Activated CD4-positive, alpha-beta T cell treated with anti-CD3 and anti-CD28 coated beads, Interleukin-2, Interleukin-4, amounts not matched to agents 100 ng/mL and 50 ng/mL, durations not matched to agents 16 hours and 8 hours (primary cell): Measurements from ENCODE around the gene METRN.

Source experiments
- DNase-seq: peaks from one replicate; pipeline ENCODE4 v3.0.0-alpha.2; 2020; ENCODE audit warnings: low spot score

Gene METRN

GRCh38 chr16:677316-678190 lies 37.4 kb upstream of the METRN start:
- DNase-seq = no peak

DNA sequence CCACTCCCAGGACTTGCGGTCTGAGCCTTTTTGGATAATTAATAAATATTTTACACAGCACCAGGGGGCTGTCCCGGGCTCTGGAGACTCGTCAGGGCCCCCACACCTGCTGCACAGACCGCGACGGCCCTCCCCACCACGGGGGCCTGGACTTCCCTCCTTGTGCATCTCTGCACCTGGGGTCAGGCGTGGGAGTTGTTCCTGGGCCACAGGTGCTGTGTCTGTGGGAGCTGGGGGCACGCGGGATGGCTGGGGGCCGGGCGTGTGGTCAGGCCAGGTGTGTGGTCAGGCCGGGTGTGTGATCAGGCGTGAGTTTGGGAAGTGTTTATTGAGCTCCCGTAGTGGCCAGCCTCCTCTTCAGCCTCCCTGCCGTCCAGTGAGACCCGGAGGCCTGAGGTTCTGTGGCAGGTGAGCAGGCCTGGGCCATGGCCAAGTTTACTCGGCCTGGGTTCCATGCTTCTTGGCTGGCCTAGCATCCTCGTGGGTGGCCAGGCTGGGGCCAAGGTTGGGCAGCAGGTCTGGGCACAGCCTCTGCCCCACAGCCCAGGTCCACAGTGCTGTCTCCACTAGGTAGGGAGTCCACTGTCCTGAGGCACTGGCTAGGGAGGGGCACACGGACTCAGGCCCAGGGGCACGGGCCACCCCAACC lies 36.6 kb upstream of the METRN start:
- no peak for DNase-seq

GRCh38 chr16:678858-679813 lies 35.8 kb upstream of the METRN start:
- peak; percentile 52 for DNase-seq

GRCh38 chr16:679814-680624 lies 34.9 kb upstream of the METRN start, which contains the start of gene STUB1:
Gene STUB1 (plus strand): TSS chr16:680410. CDS start chr16:680526, 116 bp downstream.
- peak; percentile 92 for DNase-seq

GRCh38 chr16:680625-680945 lies 34.3 kb upstream of the METRN start:
- no peak for DNase-seq

DNA sequence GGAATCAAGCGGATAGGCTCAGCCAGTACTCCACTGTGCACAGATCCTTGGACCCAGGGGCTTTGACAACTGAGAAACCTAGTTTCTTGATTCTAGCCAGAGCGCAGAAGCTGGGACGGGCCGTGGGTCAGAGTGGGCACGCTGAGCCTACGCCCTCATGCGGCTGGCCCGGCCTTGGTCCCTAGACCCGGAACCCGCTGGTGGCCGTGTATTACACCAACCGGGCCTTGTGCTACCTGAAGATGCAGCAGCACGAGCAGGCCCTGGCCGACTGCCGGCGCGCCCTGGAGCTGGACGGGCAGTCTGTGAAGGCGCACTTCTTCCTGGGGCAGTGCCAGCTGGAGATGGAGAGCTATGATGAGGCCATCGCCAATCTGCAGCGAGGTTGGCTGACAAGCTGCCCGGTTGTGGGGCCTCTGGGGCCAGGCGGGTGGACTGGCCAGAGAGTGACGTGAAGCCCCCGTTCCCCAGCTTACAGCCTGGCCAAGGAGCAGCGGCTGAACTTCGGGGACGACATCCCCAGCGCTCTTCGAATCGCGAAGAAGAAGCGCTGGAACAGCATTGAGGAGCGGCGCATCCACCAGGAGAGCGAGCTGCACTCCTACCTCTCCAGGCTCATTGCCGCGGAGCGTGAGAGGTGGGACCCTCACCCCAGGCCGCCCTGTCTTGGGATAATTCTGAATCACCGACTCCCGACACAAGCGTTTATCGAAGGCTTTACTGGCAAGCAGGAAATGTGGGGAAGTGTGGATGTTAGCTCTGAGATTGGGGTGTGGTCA lies 33.8 kb upstream of the METRN start:
- no peak for DNase-seq

GRCh38 chr16:681746-682427 lies 33.0 kb upstream of the METRN start:
- no peak for DNase-seq

DNA sequence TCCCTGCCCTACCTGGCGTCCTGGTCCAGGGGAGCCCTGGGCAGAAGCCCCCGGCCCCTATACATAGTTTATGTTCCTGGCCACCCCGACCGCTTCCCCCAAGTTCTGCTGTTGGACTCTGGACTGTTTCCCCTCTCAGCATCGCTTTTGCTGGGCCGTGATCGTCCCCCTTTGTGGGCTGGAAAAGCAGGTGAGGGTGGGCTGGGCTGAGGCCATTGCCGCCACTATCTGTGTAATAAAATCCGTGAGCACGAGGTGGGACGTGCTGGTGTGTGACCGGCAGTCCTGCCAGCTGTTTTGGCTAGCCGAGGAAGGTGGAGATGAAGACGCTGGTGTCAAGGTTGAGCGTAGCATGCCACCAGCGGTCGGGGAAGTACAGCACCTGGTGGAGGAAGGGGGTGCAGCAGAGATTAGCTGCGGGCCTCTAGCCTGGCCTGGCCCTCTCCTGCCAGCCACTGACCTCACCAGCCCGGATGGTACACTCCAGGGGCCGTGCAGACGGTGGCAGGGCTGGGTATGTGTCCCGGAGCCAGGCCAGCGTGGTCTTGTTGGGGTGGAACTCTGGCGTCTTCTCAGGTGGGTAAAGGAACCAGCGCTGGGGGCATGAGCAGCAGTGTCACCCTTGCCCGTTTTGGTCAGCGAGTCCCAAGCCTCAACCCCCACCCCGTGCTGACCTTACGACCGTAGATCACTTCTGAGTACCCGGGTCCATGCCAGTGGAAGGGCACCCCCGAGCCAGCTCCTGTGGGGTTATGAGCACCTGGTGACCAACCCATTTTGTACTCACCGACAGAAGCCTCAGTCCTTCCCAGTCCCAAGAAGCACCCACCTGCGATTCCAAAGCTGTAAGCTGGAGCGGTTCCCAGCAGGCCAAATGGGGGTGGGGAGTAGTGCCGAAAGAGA lies 32.2 kb upstream of the METRN start:
- DNase-seq = no peak

DNA sequence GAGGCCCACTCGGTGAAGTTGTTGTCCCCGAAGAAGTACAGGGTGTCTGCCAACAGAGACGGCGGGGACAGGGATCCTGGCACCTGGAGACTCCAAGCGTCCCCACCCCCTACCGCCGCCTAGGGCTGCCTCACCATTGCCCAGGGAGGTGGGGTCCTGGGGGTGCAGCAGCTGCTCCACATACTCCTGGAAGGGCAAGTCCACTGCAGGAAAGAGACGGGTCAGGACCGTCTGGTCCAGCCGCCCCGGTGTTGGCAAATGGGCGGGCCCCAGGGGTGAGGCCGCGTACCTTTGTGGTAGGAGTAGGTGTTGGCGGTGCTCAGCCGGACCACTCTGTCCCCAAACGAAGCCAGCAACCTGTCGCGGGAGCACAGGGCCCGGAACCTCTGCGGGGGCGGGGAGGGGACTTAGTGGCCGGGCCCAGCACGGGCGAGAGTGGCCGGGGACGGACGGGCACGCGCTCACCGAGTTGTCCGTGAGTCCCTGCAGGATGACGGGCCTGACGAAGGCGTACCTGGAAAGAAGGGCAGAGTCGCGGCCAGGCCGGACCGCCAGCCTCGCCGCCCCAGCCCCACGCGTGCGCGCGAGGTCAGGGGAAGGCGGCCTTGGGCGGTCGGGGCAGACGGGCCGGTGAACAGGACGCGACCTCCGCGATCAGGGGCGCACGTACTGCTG lies 31.4 kb upstream of the METRN start:
- DNase-seq = no peak

DNA sequence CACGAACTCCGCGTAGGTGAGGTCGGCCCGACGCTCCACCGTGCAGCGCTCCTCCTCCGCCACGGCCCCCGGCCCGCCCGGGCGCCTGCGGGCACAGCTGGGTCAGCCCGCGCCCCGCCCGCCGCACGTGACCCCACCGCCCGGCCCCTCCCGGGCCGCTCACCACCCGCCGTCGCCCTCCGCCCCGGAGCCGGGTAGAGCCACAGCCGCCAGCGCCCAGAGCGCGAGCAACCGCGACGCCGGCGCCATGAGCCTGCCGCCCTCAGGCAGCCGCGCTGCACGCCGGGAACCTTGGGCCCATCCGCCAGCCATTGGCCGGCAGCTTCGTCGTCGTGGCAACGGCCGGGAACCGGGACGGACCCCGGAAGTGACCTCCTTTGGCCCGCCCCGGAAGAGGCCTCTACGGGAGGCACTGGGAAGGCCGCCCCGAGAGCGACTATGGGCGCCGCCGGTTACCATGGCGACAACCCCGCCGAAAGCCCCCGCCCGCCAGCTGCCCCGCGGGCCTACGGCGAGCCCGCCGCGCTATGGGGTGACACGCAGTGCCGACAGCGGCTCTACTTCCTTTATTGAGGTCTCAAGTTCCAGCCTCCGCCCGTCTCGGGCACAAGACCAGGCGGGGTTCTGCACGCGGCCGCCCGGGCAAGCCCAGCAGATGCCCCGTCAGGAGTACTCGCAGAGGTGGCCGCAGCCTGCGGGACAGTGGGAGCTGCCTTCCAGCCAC lies 30.7 kb upstream of the METRN start, which contains the start of gene JMJD8:
Gene JMJD8, minus strand, starts transcription at position 264 of the 724 bp plus-strand sequence. Its CDS starts 15 bp downstream, at position 249.
- DNase-seq = peak; percentile 97

DNA sequence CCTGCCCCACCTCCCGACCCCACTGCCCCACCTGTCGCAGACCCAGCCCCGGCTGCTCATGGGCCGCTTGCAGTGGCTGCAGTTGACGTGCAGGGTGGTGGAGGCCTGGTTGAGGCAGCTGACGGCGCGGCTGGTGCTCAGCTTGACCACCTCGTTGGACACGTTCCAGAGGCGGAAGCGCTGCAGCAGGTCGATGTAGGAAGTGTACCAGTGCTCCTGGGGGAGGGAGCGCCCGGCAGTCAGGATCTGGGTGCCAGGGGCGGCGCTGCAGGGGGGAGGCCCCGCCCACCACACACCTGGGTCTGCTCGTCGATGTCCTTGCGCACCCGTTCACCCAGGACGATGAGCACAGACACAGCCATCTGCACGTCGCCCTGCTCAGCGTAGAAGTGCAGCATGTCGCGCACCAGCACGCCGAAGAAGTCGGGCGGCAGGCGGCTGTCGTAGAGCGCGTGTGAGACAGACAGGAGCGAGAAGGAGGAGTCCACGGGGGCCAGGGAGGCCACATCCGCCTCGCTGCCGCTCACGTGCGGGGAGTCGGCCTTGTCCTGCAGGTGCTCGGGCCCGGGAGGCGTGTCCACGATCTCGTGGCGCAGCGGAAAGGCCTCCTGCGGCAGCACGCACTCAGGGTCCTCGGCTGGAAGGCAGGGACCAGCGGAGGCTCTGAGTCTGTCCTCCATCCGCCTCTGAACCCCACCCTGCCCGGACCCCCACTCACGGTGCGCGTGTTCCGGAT lies 29.8 kb upstream of the METRN start:
- DNase-seq = no peak

GRCh38 chr16:685967-686366 lies 29.0 kb upstream of the METRN start:
- DNase-seq = no peak

- no peak for DNase-seq
Observed at GRCh38 chr16:686459-687260, 28.3 kb upstream of the METRN start.

GRCh38 chr16:687499-687898 lies 27.4 kb upstream of the METRN start:
- no peak for DNase-seq

- no peak for DNase-seq
Observed at GRCh38 chr16:689175-689897, 25.6 kb upstream of the METRN start.
